Nucleus accumbens (tissue), 56 donors: Measurements from ENCODE around the gene TWF1.
A peak's percentile ranks its signal among the peaks of the same experiment; 100 is the strongest.
"Not testable (repeated sequence)": the region's sequence is repeated elsewhere in the genome, so short reads cannot be mapped to it uniquely, and the experiment has no call there.

Experiments used
- DNase-seq, 56 donors: peaks; one replicate each; lab custom pipeline; 2025; lab: John Stamatoyannopoulos, UW

Gene TWF1

GRCh38 chr12:43806737-43807072 is 588 bp upstream of the TWF1 start:
- DNase-seq = no peak

- DNase-seq = peak in 1 of 56 donors; percentile 50
Observed at GRCh38 chr12:43805149-43805859, 813 bp downstream of the TWF1 start.

GRCh38 chr12:43797561-43798217 is 8.4 kb downstream of the TWF1 start:
- no peak for DNase-seq

- DNase-seq = no peak
Observed at GRCh38 chr12:43795716-43796280, 10.3 kb downstream of the TWF1 start.

GRCh38 chr12:43789941-43790340 is 16.2 kb downstream of the TWF1 start:
- DNase-seq = no peak

GRCh38 chr12:43786899-43787693 is 19.0 kb downstream of the TWF1 start:
- no peak for DNase-seq

GRCh38 chr12:43776498-43776897 is 29.6 kb downstream of the TWF1 start:
- DNase-seq = no peak

GRCh38 chr12:43766291-43766690 is 39.8 kb downstream of the TWF1 start:
- no peak for DNase-seq

GRCh38 chr12:43764528-43764927 is 41.6 kb downstream of the TWF1 start:
- no peak for DNase-seq

GRCh38 chr12:43763769-43764168 is 42.3 kb downstream of the TWF1 start:
- no peak for DNase-seq

GRCh38 chr12:43762596-43762995 is 43.5 kb downstream of the TWF1 start:
- DNase-seq = no peak

GRCh38 chr12:43761500-43761899 is 44.6 kb downstream of the TWF1 start:
- no peak for DNase-seq

GRCh38 chr12:43760396-43760795 is 45.7 kb downstream of the TWF1 start:
- DNase-seq = no peak

GRCh38 chr12:43758728-43759563 is 47.2 kb downstream of the TWF1 start, which contains the start of the genes IRAK4 and PUS7L:
IRAK4 (plus strand) TSS chr12:43758951; CDS start chr12:43768112, 9,161 bp downstream.
PUS7L (minus strand) TSS chr12:43758790; CDS start chr12:43755245, 3,545 bp downstream.
- peak; percentile 67 to 97 (median 90) for DNase-seq

- peak in 29 of 56 donors; percentile 12 to 71 (median 55) for DNase-seq
Observed at GRCh38 chr12:43758247-43758727, 47.8 kb downstream of the TWF1 start.

GRCh38 chr12:43754015-43754414 is 52.1 kb downstream of the TWF1 start:
- DNase-seq = no peak

- DNase-seq = not testable (repeated sequence)
Observed at GRCh38 chr12:43751360-43751759, 54.8 kb downstream of the TWF1 start.

GRCh38 chr12:43750814-43751213 is 55.3 kb downstream of the TWF1 start:
- DNase-seq = no peak

- no peak for DNase-seq
Observed at GRCh38 chr12:43749016-43749415, 57.1 kb downstream of the TWF1 start.

- DNase-seq = no peak
Observed at GRCh38 chr12:43744826-43745225, 61.3 kb downstream of the TWF1 start.
